ENCODE measurements around the gene LATS2. TPM values are rescaled to one million over a fixed set of nuclear protein-coding genes. Genes with fewer than 3 reads are reported as not detected.

LATS2 gene
- total and polyA plus RNA-seq, 2 of the 8 experiments (the other 6 are each of a cell fraction or from before 2014, with no cell fraction given), result 8.3 to 26.2 TPM

GRCh38 chr13:20981370-20982095, 79.9 kb downstream of the LATS2 start:
- Histone ChIP-seq H3K79me2 (ENCODE audit: control insufficient read depth in 1 of 2, insufficient read depth in 2 of 2, low read length in 2 of 2) (peaks cover 0 to 10% of the 10 kb centered on the region in 2 experiments; a peak in 1 of 4 replicates), H4K8ac (ENCODE audit: extremely low read depth, insufficient read depth, low read length) (no peak overlapping the region), H3K4me2 (ENCODE audit: insufficient read depth in 1 of 2, low read depth in 2 of 2, low read length in 2 of 2) (no peak overlapping the region), H3K27me3 (replicated peaks in 1 of 4; ENCODE audit: control insufficient read depth in 3 of 4, extremely low read depth in 1 of 4, insufficient read depth in 3 of 4, low read length in 3 of 4) (no peaks in the 10 kb centered on the region), H3K14ac (ENCODE audit: insufficient read length) (no peak overlapping the region), H4K5ac (ENCODE audit: insufficient read length, low read depth, low read length) (no peak overlapping the region), H3K18ac (ENCODE audit: extremely low read depth, low read length) (no peak overlapping the region), H3K27ac (ENCODE audit: low read depth, low read length) (no peak overlapping the region), H4K20me1 (replicated peaks in 1 of 2; ENCODE audit: control insufficient read depth in 1 of 2, insufficient read depth in 2 of 2, low read length in 2 of 2) (peaks cover 2 to 4% of the 10 kb centered on the region in 2 experiments), H3K4me3 (ENCODE audit: extremely low read depth in 1 of 4, insufficient read depth in 2 of 4, low read depth in 3 of 4, low read length in 4 of 4) (no peak overlapping the region), H2AFZ (ENCODE audit: low read length) (no peak overlapping the region), H2BK5ac (ENCODE audit: low read depth, low read length) (no peak overlapping the region), H3K9ac (replicated peaks in 1 of 4; ENCODE audit: extremely low read depth in 1 of 4, low read depth in 3 of 4, low read length in 3 of 4) (no peak overlapping the region), H2BK15ac (ENCODE audit: low read length) (no peak overlapping the region), H3K9me3 (ENCODE audit: insufficient read depth in 2 of 2, low read depth in 1 of 2, low read length in 1 of 2) (no peaks in the 10 kb centered on the region), H4K91ac (replicated peaks; ENCODE audit: insufficient read length, low read length) (no peak overlapping the region), H3K56ac (replicated peaks; ENCODE audit: insufficient read length, low read depth, low read length) (no peak overlapping the region), H3K23me2 (ENCODE audit: low read depth, low read length) (no peaks in the 10 kb centered on the region), H3K79me1 (ENCODE audit: low read depth, low read length) (peaks cover 5% of the 10 kb centered on the region; the same call in 1 of the 2 replicates), H2BK20ac (ENCODE audit: low read length) (no peak overlapping the region), H3K36me3 (ENCODE audit: control insufficient read depth in 2 of 4, insufficient read depth in 4 of 4, low read length in 3 of 4) (peaks cover 23 to 47% (median 38%) of the 10 kb centered on the region in 4 experiments), H3K4me1 (replicated peaks in 1 of 4; ENCODE audit: control insufficient read depth in 3 of 4, insufficient read depth in 4 of 4, low read length in 3 of 4) (no peaks in the 10 kb centered on the region), H2BK12ac (ENCODE audit: low read depth, low read length) (no peak overlapping the region), H3K23ac (ENCODE audit: insufficient read length) (no peak overlapping the region), H2BK120ac (replicated peaks; ENCODE audit: low read depth, low read length) (no peak overlapping the region), H2AK5ac (ENCODE audit: low read depth, low read length) (no peak overlapping the region), H3K4ac (replicated peaks; ENCODE audit: insufficient read length, low read depth, low read length) (no peak overlapping the region)
- FAIRE-seq (no peak), DNase-seq (ENCODE audit: low read depth in 1 of 2, low spot score in 2 of 2) (no peak)
- ChIA-PET CTCF (ENCODE audit: partially characterized antibody) (interaction anchor here (1.0 kb wide), 1 partner anchor 35 kb away, joined by 3 read pairs; no protein-coding TSS in a partner anchor), POLR2A (ENCODE audit: partially characterized antibody) (no interaction called here)
- WGBS, 2 experiments (ENCODE audit: extremely low coverage in 1 of 2, insufficient coverage in 1 of 2, insufficient read length in 1 of 2, insufficient replicate concordance in 2 of 2, low coverage in 1 of 2, low lambda C conversion rate in 2 of 2, missing lambda C conversion rate in 1 of 2), result 94% methylated on average over 18 of the region's 18 CpGs; no CpG with 5 or more reads in 1 of the 2 experiments
- no peak for TF ChIP-seq CTBP2 (IDR thresholded peaks at IDR 0.05; ENCODE audit: borderline replicate concordance, insufficient read depth, insufficient read length, low read length)
- TF ChIP-seq NRF1 (IDR thresholded peaks at IDR 0.05; ENCODE audit: low read depth, low read length), result no peak
- no peak for TF ChIP-seq KDM1A (IDR thresholded peaks at IDR 0.05; ENCODE audit: borderline replicate concordance, low read length)
- no peak for TF ChIP-seq NANOG (IDR thresholded peaks at IDR 0.05; ENCODE audit: insufficient read depth, low read depth, low read length, poor library complexity, severe bottlenecking)
- no peak for TF ChIP-seq EZH2 (IDR thresholded peaks at IDR 0.05; ENCODE audit: low read depth, low read length, severe bottlenecking)
- no peak for TF ChIP-seq POLR2AphosphoS5 (IDR thresholded peaks at IDR 0.05; ENCODE audit: low read depth, low read length)
- TF ChIP-seq CEBPB (IDR thresholded peaks at IDR 0.05; ENCODE audit: low read depth, low read length), result no peak
- no peak for TF ChIP-seq MAX (IDR thresholded peaks at IDR 0.05)
- TF ChIP-seq POLR2A (IDR thresholded peaks at IDR 0.05; ENCODE audit: control extremely low read depth in 1 of 2, low read depth in 2 of 2, low read length in 2 of 2), result no peak
- no peak for TF ChIP-seq RFX5 (IDR thresholded peaks at IDR 0.05; ENCODE audit: borderline replicate concordance, low read depth, low read length)
- no peak for TF ChIP-seq SP4 (IDR thresholded peaks at IDR 0.05; ENCODE audit: low read length)
- no peak for TF ChIP-seq BRCA1 (IDR thresholded peaks at IDR 0.05; ENCODE audit: low read depth, low read length)
- no peak for TF ChIP-seq ATF3 (IDR thresholded peaks at IDR 0.05; ENCODE audit: insufficient read depth, low read depth, low read length)
